ENCODE measurements around the gene OTP. TPM values are rescaled to one million over a fixed set of nuclear protein-coding genes. Genes with fewer than 3 reads are reported as not detected.

The OTP gene
- polyA plus RNA-seq (2011; rRNA removed) (not detected in 2 replicates), polyA minus RNA-seq (2011; rRNA and poly(A)+ RNA removed) (not detected in 2 replicates)

DNA sequence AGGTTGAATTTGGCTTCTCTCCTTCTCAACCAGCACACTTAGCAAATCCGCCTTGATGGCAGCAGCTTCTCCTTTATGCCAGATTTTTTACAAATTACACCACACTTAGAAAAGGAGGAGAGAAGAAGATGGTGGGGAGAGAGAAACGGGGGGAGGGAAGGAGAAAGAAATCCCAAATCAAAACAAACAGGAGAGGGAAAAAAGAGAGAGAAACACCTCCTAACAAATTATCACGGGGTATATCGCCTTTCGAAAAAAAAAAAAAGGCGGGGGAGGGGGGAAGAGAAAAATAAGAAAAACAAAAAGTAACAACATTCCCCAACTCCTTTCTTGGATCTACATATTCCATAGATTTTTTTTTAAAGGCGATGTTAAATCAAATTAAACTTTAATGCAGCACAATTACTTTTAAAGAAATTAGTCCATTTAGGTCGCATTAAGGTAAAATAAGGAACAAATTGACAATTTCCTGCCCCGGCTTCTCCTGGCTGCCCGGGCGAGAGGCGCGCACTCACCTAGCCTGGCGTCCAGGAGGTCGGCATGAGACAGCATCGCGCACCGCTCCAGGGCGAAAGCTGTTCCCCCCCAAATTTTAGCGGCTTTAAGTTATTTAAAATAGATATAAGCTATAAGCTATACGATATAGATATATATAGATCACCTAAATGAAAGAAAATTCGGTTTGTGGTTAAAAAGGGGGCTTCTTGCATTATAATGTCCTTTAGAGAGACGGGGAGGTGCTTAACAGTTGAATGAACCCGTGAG is at the start of gene OTP:
Gene OTP, minus strand, starts transcription at position 716 of the 765 bp plus-strand sequence. Its CDS starts 164 bp downstream, at position 552.
- POLR2A ChIA-PET, result no interaction called here
- H3K27me3 ChIP-seq (ENCODE audit: control insufficient read depth, insufficient read depth, low read length), result peaks cover 88% of the 10 kb centered on the region
- no peak within 1 kb of the TSS for H3K4me3 ChIP-seq (ENCODE audit: low read depth, low read length)
- H3K9me3 ChIP-seq (ENCODE audit: control insufficient read depth, insufficient read depth, low read length), result peaks cover 16% of the 10 kb centered on the region
- TF ChIP-seq, protein P1, sequence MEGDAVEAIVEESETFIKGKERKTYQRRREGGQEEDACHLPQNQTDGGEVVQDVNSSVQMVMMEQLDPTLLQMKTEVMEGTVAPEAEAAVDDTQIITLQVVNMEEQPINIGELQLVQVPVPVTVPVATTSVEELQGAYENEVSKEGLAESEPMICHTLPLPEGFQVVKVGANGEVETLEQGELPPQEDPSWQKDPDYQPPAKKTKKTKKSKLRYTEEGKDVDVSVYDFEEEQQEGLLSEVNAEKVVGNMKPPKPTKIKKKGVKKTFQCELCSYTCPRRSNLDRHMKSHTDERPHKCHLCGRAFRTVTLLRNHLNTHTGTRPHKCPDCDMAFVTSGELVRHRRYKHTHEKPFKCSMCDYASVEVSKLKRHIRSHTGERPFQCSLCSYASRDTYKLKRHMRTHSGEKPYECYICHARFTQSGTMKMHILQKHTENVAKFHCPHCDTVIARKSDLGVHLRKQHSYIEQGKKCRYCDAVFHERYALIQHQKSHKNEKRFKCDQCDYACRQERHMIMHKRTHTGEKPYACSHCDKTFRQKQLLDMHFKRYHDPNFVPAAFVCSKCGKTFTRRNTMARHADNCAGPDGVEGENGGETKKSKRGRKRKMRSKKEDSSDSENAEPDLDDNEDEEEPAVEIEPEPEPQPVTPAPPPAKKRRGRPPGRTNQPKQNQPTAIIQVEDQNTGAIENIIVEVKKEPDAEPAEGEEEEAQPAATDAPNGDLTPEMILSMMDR (IDR thresholded peaks at IDR 0.05; ENCODE audit: low read depth, low read length), result no peak
- H3K27ac ChIP-seq (ENCODE audit: low read depth, low read length), result no peak within 1 kb of the TSS
- DNase-seq (ENCODE audit: low read depth, low spot score), result no peak
- CTCF ChIA-PET, result no interaction called here

DNA sequence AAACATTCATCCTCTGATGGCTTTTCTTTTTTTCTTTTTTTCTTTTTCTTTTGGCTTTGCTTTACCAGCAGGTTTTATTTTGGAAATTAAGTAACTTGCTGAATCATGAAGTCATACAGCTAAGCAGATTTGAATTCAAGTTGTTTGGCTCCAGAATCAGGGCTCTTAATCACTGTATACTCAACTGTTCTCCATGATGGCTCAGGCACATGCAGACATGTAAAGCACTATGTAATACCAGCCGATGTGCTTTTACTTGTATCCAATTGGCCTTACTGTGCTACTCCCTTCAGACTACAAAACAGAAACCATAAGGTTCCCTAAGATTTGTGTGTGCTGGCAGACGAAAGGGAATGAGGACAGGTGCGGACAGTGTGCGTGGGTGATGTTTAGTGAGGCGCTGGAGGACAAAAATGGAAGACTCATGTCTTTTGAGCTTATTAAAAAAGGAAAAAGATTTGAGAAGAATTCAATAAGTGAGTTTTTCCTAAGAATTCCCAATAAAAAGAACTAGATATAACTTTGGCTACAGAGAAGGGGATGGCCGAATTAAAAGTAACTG is 44.7 kb upstream of the OTP start:
- Histone ChIP-seq H3K27ac (ENCODE audit: low read depth, low read length) (no peak overlapping the region), H3K9me3 (ENCODE audit: control insufficient read depth, insufficient read depth, low read length) (no peaks in the 10 kb centered on the region), H3K4me3 (ENCODE audit: low read depth, low read length) (no peak overlapping the region), H3K27me3 (ENCODE audit: control insufficient read depth, insufficient read depth, low read length) (no peaks in the 10 kb centered on the region)
- POLR2A ChIA-PET, result no interaction called here
- DNase-seq (ENCODE audit: low read depth, low spot score), result no peak
- TF ChIP-seq, protein P1 (IDR thresholded peaks at IDR 0.05; ENCODE audit: low read depth, low read length), result no peak
- CTCF ChIA-PET, result no interaction called here

DNA sequence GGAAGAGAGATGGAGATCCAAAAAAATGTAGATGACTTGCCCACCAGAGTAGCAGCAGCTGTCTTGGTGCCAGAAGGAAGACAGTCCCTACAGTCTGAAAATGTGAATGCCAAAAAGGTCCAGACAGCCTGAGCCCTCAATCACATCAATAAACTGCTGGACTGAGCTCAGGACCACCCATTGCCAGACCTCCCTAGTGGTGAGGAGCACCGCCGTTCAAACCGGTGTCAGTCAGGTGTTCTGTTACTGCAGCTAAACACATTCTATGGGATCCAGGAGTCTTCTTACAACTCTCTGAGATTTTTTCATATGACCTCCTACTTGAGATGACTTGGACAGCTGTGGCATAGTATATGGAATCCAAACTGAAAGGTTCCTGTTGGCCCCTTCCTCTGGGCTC is 32.0 kb upstream of the OTP start:
- POLR2A ChIA-PET, result no interaction called here
- Histone ChIP-seq H3K27ac (ENCODE audit: low read depth, low read length) (no peak overlapping the region), H3K9me3 (ENCODE audit: control insufficient read depth, insufficient read depth, low read length) (no peaks in the 10 kb centered on the region), H3K4me3 (ENCODE audit: low read depth, low read length) (no peak overlapping the region), H3K27me3 (ENCODE audit: control insufficient read depth, insufficient read depth, low read length) (peaks cover 31% of the 10 kb centered on the region)
- TF ChIP-seq, protein P1 (IDR thresholded peaks at IDR 0.05; ENCODE audit: low read depth, low read length), result no peak
- DNase-seq (ENCODE audit: low read depth, low spot score), result no peak
- CTCF ChIA-PET, result no interaction called here

DNA sequence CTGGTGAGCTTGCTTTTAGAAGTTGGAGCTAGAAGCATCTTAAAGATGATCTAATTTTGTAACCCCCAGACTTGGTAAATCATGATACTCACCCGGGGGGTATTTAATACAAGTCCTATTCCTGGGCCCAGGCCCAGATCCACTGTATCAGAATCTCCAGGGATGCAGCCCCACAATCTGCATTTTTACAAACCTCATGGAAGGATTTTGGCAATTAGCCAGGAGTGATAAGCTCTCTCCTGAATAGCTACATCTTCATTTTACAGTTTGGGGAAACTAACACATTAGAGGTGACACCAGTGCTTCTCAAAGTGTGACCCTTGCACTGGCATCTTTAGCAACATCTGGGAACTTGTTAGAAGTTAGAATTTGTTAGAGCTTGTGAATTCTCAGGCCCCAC is 31.2 kb upstream of the OTP start:
- TF ChIP-seq, protein P1 (IDR thresholded peaks at IDR 0.05; ENCODE audit: low read depth, low read length), result no peak
- POLR2A ChIA-PET, result no interaction called here
- no peak overlapping the region for H3K27ac ChIP-seq (ENCODE audit: low read depth, low read length)
- H3K4me3 ChIP-seq (ENCODE audit: low read depth, low read length), result no peak overlapping the region
- no peaks in the 10 kb centered on the region for H3K9me3 ChIP-seq (ENCODE audit: control insufficient read depth, insufficient read depth, low read length)
- CTCF ChIA-PET, result interaction anchor here (0.7 kb wide), 1 partner anchor 525 kb away, joined by 3 read pairs; no protein-coding TSS in a partner anchor
- DNase-seq (ENCODE audit: low read depth, low spot score), result no peak
- peaks cover 31% of the 10 kb centered on the region for H3K27me3 ChIP-seq (ENCODE audit: control insufficient read depth, insufficient read depth, low read length)
